Gastrocnemius medialis (tissue), 4 donors: ENCODE measurements around the gene SLC46A3. TPM values are rescaled to one million over a fixed set of nuclear protein-coding genes. Genes with fewer than 3 reads are reported as not detected.

ENCODE experiments used
- ATAC-seq, 2 donors: fragments of 150-250 bp; one replicate each; pipeline ENCODE4 v1.9.1; 2016
- DNase-seq, 2 donors: peaks; one replicate each; pipeline ENCODE4 v3.0.0-alpha.2; 2019
- H3K27ac ChIP-seq, 4 donors: fragments of 200-600 bp; sonication (generic); 1 replicate in 1 of 4; 2 replicates in 3 of 4; pipeline ENCODE4 v1.5.1; 2016 to 2018; ENCODE audit warnings: mild to moderate bottlenecking in 2 of 4, moderate library complexity in 1 of 4
- H3K27me3 ChIP-seq, 3 donors: fragments of 200-600 bp; sonication (generic) in 2 of 3; 1 replicate in 1 of 3; 2 replicates in 2 of 3; pipeline versions ENCODE4 v1.5.1 to v1.6.0; 2016 to 2019; ENCODE audit warnings: mild to moderate bottlenecking in 1 of 3, moderate library complexity in 1 of 3
- H3K36me3 ChIP-seq, 2 donors: fragments of 200-600 bp; sonication (generic) in 1 of 2; one replicate each; pipeline ENCODE4 v1.5.1; 2017 to 2018
- H3K4me1 ChIP-seq, 2 donors: fragments of 200-600 bp; sonication (generic) in 1 of 2; one replicate each; pipeline ENCODE4 v1.5.1; 2016 to 2017; ENCODE audit warnings: mild to moderate bottlenecking in 2 of 2
- H3K4me3 ChIP-seq, 4 donors: fragments of 200-600 bp; sonication (generic) in 3 of 4; 1 replicate in 1 of 4; 2 replicates in 3 of 4; pipeline ENCODE4 v1.5.1; 2016 to 2019; ENCODE audit warnings: mild to moderate bottlenecking in 2 of 4
- H3K9me3 ChIP-seq, 3 donors: fragments of 200-600 bp; sonication (generic) in 2 of 3; 1 replicate in 1 of 3; 2 replicates in 2 of 3; pipeline ENCODE4 v1.5.1; 2016 to 2019
- POLR2A ChIP-seq, 2 donors: fragments of 450-650 bp; IDR thresholded peaks; one replicate each; pipeline ENCODE4 v1.6.1; 2017; ENCODE audit warnings: antibody characterized with exemption in 2 of 2, mild to moderate bottlenecking in 2 of 2, moderate library complexity in 2 of 2
- in situ Hi-C, 4 donors: fragments of 200-750 bp; cut with MboI; loops; one replicate each; pipeline versions ENCODE4 v1.15.0 to v1.8.0; 2017; ENCODE audit warnings: low sequenced_read_pairs in 4 of 4
- intact Hi-C: fragments of 100-400 bp; cut with DNase I; formaldehyde crosslinking; loops from one replicate; pipeline ENCODE4 v1.15.1; 2023; ENCODE audit warnings: low total_unique reads
- total RNA-seq, 4 donors: library from RNA; depleted of rRNA; stranded (reverse); fragments of >200 nt; gene quantifications; one replicate each; pipeline versions ENCODE4 v1.1.0 to v1.2.3, GENCODE V29; 2016
- TF ChIP-seq, protein P1 (sequence below), 5 experiments: fragments of 450-650 bp in 3 of 5; fragments of 200-600 bp in 2 of 5; sonication (generic) in 2 of 5; IDR thresholded peaks in 4 of 5; conservative IDR thresholded peaks in 1 of 5; 1 replicate in 4 of 5; 2 replicates in 1 of 5; pipeline ENCODE4 v1.5.1; 2016 to 2019; ENCODE audit warnings: antibody characterized with exemption in 5 of 5, mild to moderate bottlenecking in 3 of 5, moderate library complexity in 3 of 5

The SLC46A3 gene
- total RNA-seq, 4 donors from 2014 or later: 6.9 to 18.0 (median 9.8) TPM

GRCh38 chr13:28710161-28710560 is 8.6 kb downstream of the SLC46A3 start:
- ATAC-seq: no peak
- no peak for DNase-seq
- no peaks in the 10 kb centered on the region for H3K9me3 ChIP-seq
- peaks cover 0 to 24% of the 10 kb centered on the region in 2 donors for H3K4me1 ChIP-seq
- H3K36me3 ChIP-seq: peaks cover 0 to 18% of the 10 kb centered on the region in 2 donors
- H3K27ac ChIP-seq: no peak overlapping the region
- in situ Hi-C loops: loop anchor here in 2 of 4 donors (10.0 to 25.0 kb wide), 3 partner anchors 45 to 573 kb away; partner anchors contain the start of genes PAN3 (in 1 of the 2) and POMP (in 1 of the 2)
- TF ChIP-seq, protein P1, sequence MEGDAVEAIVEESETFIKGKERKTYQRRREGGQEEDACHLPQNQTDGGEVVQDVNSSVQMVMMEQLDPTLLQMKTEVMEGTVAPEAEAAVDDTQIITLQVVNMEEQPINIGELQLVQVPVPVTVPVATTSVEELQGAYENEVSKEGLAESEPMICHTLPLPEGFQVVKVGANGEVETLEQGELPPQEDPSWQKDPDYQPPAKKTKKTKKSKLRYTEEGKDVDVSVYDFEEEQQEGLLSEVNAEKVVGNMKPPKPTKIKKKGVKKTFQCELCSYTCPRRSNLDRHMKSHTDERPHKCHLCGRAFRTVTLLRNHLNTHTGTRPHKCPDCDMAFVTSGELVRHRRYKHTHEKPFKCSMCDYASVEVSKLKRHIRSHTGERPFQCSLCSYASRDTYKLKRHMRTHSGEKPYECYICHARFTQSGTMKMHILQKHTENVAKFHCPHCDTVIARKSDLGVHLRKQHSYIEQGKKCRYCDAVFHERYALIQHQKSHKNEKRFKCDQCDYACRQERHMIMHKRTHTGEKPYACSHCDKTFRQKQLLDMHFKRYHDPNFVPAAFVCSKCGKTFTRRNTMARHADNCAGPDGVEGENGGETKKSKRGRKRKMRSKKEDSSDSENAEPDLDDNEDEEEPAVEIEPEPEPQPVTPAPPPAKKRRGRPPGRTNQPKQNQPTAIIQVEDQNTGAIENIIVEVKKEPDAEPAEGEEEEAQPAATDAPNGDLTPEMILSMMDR (IDR thresholded peaks at IDR 0.05 in 4 of 5, conservative IDR thresholded peaks at IDR 0.05 in 1 of 5): no peak
- no peak for TF ChIP-seq POLR2A (IDR thresholded peaks at IDR 0.05)
- intact Hi-C loops: loop anchor here (10.0 kb wide), 1 partner anchor 885 kb away; the partner anchor contains the start of gene SLC7A1
- H3K27me3 ChIP-seq: no peaks in the 10 kb centered on the region
- no peak overlapping the region for H3K4me3 ChIP-seq

GRCh38 chr13:28707629-28708427 is 10.9 kb downstream of the SLC46A3 start:
- H3K27ac ChIP-seq: peak overlapping the region in 3 of 4 donors; percentile 28 to 78 (median 45)
- no peak for TF ChIP-seq POLR2A (IDR thresholded peaks at IDR 0.05)
- TF ChIP-seq, protein P1 (IDR thresholded peaks at IDR 0.05 in 4 of 5, conservative IDR thresholded peaks at IDR 0.05 in 1 of 5): no peak
- H3K36me3 ChIP-seq: peaks cover 0 to 36% of the 10 kb centered on the region in 2 donors
- in situ Hi-C loops (loop anchor here in 1 of 4 donors (25.0 kb wide), 1 partner anchor 571 kb away; the partner anchor contains the start of gene PAN3), intact Hi-C loops (no loop called here)
- H3K27me3 ChIP-seq: no peaks in the 10 kb centered on the region
- no peaks in the 10 kb centered on the region for H3K9me3 ChIP-seq
- no peak overlapping the region for H3K4me3 ChIP-seq
- H3K4me1 ChIP-seq: peaks cover 0 to 24% of the 10 kb centered on the region in 2 donors
- ATAC-seq (peak; percentile 87 to 88), DNase-seq (peak in 1 of 2 donors; percentile 31)

- intact Hi-C loops: no loop called here
- peaks cover 0 to 24% of the 10 kb centered on the region in 2 donors for H3K4me1 ChIP-seq
- no peaks in the 10 kb centered on the region for H3K9me3 ChIP-seq
- peaks cover 0 to 44% of the 10 kb centered on the region in 2 donors for H3K36me3 ChIP-seq
- peak overlapping the region in 2 of 4 donors; percentile 21 to 61 for H3K27ac ChIP-seq
- no peaks in the 10 kb centered on the region for H3K27me3 ChIP-seq
- ATAC-seq: peak; percentile 84 to 91
- H3K4me3 ChIP-seq: no peak overlapping the region
- TF ChIP-seq, protein P1 (IDR thresholded peaks at IDR 0.05 in 4 of 5, conservative IDR thresholded peaks at IDR 0.05 in 1 of 5): no peak
- TF ChIP-seq POLR2A (IDR thresholded peaks at IDR 0.05): no peak
- DNase-seq: no peak
- in situ Hi-C loops: loop anchor here in 1 of 4 donors (25.0 kb wide), 1 partner anchor 568 kb away; the partner anchor contains the start of gene PAN3
These were observed 13.2 kb downstream of the SLC46A3 start for GRCh38 chr13:28705461-28706083.

- no peak for ATAC-seq
- H3K4me1 ChIP-seq: peaks cover 0 to 24% of the 10 kb centered on the region in 2 donors
- no peaks in the 10 kb centered on the region for H3K9me3 ChIP-seq
- in situ Hi-C loops: loop anchor here in 1 of 4 donors (25.0 kb wide), 1 partner anchor 568 kb away; the partner anchor contains the start of gene PAN3
- H3K27ac ChIP-seq: no peak overlapping the region
- no peak for DNase-seq
- no peak for TF ChIP-seq POLR2A (IDR thresholded peaks at IDR 0.05)
- TF ChIP-seq, protein P1 (IDR thresholded peaks at IDR 0.05 in 4 of 5, conservative IDR thresholded peaks at IDR 0.05 in 1 of 5): no peak
- peaks cover 0 to 45% of the 10 kb centered on the region in 2 donors for H3K36me3 ChIP-seq
- H3K27me3 ChIP-seq: no peaks in the 10 kb centered on the region
- intact Hi-C loops: no loop called here
- H3K4me3 ChIP-seq: no peak overlapping the region
These were observed 13.9 kb downstream of the SLC46A3 start for GRCh38 chr13:28704919-28705318.
